ENCODE data around the gene SLC44A2.

GRCh38 chr19:10651851-10652250 lies 26.5 kb downstream of the SLC44A2 start:
- no peak for TF ChIP-seq CTCF (tag by site-specific recombination; IDR thresholded peaks at IDR 0.05)
- no peak for TF ChIP-seq ZNF645 (tag by site-specific recombination; IDR thresholded peaks at IDR 0.05)
- no peak for TF ChIP-seq ZNF488 (tag by site-specific recombination; IDR thresholded peaks at IDR 0.05)
- TF ChIP-seq ZNF24 (tag by site-specific recombination; IDR thresholded peaks at IDR 0.05), result no peak
